Stimulated activated CD4-positive, alpha-beta T cell treated with anti-CD3 and anti-CD28 coated beads, Interleukin-4, amount 100 ng/mL, for 4 hours (primary cell): ENCODE results near the gene EMILIN2.
A peak's percentile ranks its signal among the peaks of the same experiment; 100 is the strongest.

Experiments used
- DNase-seq, 2 experiments: peaks; one replicate each; pipeline ENCODE4 v3.0.0-alpha.2; 2020

Gene EMILIN2

DNA sequence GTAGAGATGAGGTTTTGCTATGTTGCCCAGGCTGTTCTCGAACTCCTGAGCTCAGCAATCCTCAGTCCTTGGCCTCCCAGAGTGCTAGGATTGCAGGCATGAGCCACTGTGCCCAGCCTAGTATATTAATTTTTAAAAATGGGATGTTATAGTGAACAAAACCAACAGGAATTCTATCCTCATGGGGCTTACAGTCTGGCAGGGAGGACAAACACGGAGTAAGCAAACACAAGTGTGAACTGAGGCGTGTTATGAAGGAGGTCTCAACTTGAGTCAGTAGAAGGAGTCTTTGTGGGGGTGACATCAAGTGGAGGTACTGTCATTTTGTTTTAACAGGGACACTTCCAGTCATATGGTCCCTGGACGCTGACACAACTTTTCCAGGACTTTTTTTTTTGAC lies 33.1 kb downstream of the EMILIN2 start:
- no peak for DNase-seq

DNA sequence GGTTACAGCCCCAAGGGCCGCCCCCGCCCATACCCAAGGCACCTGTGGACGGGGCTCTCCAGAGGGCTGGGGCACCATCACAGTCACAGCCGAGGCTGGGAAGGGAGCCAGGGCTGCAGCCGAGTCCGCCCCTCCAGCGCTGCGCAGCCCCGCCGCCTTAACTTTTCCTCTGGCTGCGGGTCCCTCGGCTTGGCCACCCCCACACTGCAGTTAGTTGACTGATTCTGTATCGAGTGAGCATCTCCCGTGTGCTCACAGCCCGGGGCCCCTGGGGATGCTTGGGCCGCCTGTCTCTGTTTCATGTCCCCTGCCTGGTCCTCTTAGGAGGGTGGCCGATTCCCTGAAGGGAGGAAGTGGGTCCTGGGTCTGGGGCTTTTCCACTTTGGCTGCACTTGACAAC lies 33.7 kb downstream of the EMILIN2 start:
- DNase-seq: no peak

DNA sequence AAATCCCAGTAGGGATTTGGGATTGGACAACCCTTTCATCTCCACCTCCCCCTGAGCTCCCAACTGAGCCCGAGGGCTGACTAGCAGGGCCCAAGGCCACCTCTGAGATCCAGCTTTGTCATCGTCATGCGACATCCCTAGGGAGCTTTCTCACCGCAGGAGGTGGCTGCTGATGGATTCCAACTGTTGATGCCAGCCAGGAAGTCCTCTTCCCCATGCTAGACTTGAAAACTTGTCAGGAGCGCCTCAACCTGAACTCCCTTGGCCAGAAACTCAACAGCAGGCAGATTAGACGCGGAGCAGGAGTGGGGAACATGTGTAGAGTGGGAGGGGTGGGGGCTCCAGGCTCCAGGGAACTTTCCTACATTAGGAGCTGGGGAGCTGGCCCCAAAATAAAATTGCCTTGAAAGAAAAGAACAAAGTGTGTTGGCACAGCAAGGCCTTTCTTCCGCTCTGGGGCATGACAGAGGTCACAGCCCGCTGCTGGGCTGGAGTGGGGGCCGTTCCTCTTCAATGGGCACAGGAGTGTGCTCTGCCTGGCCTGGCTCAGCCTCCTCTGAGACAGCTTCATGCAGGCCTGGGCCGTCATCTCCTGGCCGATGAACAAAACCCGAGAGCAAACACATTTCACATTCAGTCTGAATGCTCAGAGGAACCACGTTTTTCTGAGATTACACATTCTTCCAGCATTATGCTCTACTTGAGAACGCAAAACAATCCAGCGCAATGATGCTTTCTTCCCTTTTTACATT lies 34.5 kb downstream of the EMILIN2 start:
- no peak for DNase-seq

DNA sequence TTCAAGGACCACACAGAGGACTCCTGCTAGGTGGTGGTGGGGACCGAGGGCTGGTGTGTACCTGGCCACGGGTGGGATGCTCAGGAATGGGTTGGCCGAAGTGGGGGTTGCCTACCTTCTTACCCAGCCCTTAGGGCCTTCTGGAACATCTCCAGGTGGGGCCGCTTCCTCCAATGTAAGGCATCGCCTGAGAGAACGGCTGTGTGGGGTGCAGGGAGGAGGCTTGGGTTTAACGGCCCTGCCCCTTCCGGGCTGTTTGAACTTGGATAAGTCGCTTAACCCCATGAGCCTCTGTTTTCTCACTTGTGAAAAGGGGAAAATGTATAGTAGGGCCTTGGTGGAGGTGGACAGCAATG lies 35.0 kb downstream of the EMILIN2 start:
- peak in 1 of 2 experiments; percentile 2 for DNase-seq

DNA sequence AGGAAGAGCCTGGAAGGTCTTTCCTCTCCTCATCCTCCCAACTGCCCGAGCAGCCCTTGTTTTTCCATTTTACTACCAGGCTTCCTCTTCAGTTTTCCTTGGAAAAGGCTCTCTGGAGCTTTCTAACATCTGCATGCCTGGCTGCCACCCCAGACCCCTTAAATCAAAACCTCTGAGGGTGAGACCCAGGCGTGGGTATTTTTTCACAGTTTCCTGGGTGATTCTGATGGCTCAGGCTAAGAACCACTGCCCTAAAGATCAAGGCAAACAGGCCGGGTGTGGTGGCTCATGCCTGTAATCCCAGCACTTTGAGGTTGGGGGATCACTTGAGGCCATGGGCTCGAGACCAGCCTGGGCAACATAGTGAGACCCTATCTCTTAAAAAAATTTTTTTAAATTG lies 35.4 kb downstream of the EMILIN2 start:
- no peak for DNase-seq

DNA sequence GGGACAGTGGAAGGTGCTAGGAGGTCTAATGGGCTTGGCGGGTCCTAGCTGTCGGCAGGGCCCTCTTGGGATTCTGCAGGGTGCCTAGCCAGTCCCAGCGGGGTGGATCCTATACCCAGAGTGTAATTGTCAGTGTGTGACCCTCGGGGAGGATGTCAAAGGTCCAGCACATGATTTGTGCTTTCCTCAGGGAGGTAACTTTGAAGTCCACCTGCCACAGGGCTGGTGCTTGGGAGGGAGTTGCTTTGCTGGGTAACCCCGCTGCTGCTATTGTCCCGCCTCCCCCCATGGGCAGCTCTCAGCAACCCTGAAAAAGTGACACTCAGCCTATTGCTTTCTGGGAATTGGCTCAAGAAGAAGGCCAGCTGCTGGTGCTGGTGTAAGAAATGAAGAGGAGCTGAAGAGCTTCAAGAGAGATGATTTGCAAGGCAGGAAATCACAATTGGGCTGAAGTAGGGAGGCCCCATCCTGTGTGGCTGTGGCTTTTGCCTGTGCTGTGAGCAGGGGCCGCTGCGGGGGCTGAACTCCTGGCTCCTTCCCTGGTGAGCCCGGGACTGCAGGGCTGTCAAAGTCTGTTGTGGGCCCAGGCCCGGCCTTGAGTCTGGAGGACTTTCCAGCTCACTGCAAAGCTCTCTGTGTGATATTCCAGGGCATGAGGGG lies 36.4 kb downstream of the EMILIN2 start:
- DNase-seq: peak in 1 of 2 experiments; percentile 22

DNA sequence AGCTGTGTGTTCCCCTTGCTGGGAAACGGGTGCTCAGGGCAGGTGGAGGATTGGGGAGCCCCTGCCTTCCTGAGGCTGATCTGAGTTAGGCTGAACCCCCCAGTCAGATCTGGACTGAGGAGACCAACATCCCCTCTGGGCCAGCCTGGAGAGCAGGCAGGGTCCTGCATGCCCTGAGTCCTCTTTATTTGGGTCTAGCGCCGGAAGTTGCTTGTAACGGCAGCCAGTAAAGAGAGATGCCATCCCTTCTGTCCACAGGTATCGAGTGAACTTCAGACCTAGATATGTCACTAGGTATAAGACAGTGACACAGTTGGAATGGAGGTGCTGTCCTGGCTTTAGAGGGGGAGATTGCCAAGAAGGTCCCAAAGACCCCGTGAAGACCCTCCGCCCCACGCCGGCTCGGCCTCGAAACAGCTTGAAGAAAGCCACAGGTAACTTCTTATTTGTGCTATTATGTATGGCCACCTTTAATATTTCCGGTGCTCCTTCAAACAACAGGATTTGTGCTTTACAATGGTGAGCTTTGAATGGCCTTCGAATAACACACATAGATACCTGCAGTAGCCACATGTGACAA lies 38.0 kb downstream of the EMILIN2 start:
- no peak for DNase-seq

DNA sequence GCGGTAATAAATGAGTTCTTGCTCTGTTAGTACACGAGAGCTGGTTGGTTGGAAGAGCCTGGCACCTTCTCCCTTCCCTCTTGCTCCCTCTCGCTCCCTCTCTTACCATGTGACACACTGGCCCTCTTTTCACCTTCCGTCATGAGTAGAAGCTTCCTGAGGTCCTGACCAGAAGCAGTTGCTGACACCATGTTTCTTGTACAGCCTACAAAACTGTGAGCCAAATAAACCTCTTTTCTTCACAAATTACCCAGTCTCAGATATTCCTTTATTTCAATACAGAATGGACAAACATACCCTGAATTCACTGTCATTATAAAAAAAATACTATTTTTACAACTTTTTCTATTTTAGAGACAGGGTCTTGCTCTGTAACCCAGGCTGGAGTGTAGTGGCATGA lies 40.7 kb downstream of the EMILIN2 start:
- no peak for DNase-seq

DNA sequence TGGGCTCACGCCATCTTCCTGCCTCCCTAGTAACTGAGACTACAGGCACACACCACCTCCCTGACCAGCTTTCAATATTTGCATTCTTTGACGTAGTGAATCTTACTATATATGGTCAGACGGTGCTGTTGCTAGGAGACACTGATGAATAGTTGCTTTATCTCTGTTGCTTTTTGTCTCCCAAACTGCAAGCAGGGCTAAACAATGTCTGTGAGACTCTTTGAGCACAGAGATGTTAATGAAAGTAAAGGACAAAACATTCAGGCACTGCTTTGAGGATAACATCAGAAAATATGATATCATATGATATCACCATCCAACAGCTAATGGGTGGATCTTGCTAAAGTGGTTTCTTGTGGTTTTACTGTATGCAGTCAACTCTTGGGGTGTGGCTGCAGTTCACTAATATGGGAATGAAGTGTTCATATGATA lies 43.0 kb downstream of the EMILIN2 start:
- DNase-seq: no peak

DNA sequence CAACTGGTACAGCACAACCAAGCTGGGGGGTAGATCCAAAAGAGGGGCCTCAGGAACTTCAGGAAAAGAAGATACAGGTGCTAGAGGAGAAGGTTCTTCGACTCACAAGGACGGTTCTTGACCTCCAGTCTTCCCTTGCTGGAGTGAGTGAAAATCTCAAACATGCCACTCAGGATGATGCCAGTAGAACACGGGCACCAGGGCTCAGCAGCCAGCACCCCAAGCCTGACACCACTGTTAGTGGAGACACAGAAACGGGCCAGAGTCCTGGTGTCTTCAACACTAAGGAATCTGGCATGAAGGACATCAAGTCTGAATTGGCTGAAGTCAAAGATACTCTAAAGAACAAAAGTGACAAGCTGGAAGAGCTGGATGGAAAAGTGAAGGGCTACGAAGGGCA lies 43.8 kb downstream of the EMILIN2 start:
- no peak for DNase-seq

DNA sequence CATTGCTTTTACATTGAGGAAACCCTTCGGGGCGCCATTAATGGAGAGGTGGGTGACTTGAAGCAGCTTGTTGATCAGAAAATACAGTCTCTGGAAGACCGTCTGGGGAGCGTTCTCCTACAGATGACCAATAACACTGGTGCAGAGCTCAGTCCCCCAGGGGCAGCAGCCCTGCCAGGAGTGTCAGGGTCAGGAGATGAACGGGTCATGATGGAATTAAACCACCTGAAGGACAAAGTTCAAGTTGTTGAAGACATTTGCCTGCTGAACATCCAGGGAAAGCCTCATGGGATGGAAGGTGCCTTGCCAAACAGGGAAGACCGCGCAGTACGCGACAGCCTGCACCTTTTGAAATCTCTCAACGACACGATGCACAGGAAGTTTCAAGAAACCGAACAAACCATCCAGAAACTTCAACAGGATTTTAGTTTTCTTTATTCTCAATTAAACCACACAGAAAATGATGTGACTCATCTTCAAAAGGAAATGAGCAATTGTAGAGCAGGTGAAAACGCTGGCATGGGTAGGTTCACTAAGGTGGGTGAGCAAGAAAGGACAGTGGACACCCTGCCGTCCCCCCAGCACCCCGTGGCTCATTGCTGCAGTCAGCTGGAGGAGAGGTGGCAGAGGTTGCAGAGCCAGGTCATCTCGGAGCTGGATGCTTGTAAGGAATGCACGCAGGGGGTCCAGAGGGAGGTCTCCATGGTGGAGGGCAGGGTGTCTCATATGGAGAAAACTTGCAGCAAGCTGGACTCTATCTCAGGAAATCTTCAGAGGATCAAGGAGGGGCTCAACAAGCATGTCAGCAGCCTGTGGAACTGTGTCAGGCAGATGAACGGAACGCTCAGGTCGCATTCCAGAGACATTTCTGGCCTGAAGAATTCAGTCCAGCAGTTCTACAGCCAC lies 45.0 kb downstream of the EMILIN2 start:
- peak in 1 of 2 experiments; percentile 17 for DNase-seq

DNA sequence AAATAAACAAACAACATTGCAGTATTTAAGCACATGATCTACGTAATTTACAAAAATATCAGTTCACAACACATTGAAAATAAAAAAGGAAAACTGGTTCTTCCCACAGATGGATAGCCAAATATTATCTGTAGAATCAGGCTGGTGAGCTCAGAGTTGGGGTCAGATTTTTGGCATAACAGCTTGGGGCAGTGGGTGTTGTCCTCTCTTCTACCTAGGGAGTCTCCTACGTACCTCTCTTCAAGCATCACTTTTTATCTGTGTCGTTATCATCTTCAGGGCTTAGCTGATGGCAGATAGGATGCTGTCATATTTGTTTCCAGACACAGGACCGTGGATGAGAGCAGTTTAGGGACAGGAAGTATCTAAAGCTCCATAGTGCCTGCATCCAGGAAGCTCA lies 46.2 kb downstream of the EMILIN2 start:
- no peak for DNase-seq

DNA sequence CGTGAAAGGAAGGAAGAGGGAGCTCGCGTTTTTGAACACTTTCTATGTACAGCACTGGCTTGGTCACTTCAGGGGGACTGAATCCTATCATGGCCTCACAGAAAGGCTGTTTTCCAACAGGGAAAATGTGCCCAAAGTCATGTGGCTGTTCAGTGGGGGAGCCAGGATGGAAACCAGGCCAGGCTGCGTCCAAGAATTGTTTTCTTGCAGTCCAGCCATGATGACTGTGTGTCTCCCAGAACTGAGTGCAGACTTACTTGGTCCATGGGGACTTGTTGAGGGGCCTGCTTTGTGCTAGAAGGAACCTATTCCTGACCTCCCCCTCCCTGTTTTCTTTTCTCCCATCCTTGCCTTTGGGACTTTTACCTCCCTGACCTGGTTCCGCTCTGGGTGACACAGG lies 46.9 kb downstream of the EMILIN2 start:
- no peak for DNase-seq

DNA sequence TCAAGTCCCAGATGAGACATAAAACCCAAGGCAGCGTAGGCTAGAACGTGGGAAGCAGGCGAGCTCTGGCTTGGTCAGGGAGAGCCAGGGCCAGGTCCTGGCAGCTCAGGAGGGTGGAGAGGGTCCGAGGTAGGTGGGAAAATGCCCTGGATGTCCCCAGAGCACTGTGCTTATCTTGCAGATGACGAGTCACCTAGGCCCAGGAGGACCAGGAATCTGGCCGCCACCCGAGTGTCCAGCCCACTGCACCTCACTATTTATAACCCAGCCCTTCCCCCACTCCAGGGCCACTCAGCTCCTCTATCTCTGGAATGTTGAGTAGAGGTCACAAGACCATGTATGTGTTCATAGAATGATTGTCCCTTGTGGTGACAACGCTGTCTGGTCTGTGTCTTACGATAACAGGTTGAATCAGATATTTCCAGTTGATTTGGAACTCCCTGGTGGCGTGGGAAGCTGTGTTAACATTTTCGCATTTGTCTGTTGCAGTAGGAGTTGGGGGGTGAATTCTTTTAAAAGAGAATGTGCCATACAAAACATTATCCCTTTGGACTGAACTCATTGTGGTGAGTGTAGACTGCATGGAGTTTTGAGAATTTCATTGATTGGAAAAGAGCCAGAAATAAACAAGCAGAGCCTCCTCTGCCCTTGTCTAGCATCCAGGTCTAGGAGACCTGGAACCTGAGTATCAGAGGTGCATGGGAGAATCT lies 47.5 kb downstream of the EMILIN2 start:
- no peak for DNase-seq

DNA sequence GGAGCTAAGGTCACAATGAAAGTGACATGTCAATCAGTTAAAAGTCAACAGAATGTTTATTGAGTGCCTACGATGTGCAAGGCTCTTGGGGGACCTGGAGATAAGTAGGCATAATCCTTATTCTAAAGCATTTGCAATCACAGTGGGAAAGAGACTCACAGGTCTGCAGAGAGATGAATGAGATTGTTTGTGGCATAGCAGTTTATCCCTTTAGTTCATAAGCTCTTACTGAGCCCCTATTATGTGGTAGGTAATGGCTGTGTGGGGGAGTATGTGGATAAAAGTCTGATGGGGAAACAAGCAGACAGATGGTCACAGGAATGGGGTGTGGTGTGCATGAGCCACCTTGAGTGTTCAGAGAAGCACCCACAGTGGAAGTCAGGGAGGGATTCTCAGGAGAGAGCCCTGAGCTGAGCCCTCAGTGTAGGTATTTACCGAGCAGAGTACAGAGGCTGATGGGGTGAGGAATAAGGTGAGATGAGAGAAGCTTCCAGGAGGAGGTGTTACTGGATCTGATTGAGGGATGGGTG lies 48.1 kb downstream of the EMILIN2 start:
- DNase-seq: no peak

DNA sequence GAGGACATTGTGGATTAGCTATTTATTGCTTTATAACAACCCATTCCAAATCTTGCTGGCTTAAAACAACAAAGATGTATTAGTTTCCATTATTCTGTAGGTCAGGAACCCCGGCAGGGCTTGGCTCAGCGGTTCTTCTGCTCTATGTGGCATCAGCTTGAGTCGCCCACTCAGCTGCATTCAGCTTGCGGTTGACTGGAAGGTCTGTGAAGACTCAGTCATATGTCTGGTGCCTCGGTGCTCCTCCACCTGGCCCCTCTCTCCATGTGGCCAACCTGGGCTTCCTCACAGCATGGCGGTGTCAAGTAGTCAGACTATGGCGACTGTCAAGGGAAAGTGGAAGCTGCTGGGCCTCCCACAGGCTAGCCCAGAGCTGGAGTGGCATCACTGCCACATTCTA lies 48.6 kb downstream of the EMILIN2 start:
- DNase-seq: no peak

DNA sequence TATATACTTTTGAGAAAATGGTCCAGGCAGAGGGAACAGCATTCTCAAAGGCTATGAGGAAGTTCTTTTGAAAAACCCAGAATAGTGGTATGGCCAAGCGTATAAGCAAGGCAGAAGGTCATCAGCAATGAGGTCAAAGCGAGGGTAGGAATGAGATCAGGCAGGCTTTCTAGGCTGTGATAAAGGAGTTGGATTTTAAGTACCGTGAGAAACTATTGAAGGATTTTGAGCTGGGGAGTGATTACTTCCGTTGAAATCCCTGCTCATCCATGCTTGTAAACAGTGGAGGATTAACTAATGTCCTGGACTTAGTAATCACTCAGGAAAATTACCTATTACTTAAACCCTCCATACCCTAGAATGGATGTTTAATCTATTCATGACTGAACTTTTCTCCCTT lies 50.2 kb downstream of the EMILIN2 start:
- no peak for DNase-seq

DNA sequence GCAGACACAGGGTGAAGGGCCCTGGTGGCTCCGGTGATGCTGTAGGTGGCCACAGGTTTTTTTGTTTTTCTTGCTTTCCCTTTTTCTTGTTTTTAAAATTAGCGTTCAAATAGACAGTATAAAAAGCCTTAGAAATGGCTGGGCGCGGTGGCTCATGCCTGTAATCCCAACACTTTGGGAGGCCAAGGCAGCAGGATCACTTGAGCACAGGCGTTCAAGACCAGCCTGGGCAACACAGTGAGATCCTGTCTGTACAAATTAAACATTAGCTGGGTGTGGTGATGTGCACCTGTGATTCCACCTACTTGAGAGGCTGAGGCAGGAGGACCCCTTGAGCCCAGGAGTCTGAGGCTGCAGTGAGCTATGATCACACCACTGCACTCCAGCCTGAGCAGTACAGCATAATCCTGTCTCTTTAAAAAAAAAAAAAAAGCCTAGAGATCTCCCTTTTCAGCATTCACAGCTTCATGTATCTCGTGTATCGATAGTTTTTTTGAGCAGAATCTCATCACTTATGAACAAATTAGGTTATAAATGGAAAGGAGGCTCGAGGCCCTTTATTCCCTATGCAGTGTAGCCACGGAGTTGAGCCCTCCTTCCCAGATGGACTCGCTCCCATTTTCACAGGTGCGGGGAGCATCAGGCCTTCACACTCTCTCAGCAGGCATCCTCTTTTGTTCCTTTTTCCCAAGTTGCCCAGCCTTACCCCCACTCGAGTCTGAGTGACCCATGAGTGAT lies 50.8 kb downstream of the EMILIN2 start:
- no peak for DNase-seq

DNA sequence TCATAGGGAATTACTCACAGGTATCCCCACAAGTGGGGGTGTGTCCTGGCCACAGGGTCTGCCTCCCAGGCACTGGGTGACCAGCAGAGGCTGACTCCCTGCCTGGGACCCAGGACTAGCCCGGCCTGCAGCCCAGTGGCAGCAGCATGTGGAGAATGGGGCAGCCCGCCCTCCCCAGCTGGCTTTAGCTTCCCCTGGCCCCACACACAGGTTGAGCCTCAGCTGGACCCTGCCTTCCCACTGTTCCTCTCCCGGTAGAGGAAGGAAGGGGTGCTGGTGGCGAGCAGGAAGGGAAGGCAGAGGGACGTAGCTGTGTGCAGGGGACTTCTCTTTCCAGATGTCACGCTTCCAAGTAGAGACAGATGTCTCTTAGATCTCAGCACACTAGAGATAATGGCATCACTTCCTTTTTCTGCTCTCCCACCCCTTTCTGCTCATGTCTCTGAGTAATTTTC lies 51.4 kb downstream of the EMILIN2 start:
- no peak for DNase-seq

DNA sequence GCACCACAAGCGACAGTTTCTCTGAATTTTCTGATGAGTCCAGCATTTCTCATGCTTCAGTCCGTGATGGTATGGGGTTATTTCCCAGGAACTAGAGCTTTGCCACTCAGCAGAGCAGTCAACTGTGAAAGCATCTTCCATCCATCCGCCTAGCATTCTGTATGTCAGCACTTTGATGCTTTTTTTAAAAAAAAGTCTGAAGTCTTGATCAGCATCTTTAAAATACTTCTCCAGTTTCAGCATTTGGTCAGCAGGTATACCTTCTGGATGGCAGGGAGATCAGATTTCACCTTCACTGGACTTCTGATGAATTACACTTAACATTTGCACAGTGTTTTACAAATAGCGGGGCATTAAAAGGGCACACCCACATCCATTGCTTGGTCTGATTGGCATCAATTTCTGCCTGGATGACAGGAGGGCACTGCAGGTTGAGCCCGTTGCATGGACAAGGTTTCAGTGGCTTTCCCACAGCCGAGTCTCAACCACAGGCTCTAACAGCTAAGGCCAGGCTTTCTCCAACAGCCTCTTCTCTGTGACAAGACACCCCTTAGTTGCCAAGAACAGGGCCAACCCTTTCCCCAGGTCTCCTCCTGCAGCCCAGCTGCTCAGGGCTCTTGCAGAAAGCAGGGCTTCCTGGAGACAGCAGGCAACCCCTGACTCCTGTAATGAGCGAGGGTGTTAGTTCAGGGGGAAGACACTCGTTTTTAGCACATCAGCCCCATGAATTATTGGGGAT lies 54.0 kb downstream of the EMILIN2 start:
- no peak for DNase-seq
